Ascending aorta (tissue), 2 donors: ENCODE data around the gene SMIM31. TPM values are rescaled to one million over a fixed set of nuclear protein-coding genes. Genes with fewer than 3 reads are reported as not detected.

Source experiments
- DNase-seq, 2 donors: peaks; one replicate each; pipeline ENCODE4 v3.0.0-alpha.2; 2019; ENCODE audit warnings: low spot score in 2 of 2
- H3K27ac ChIP-seq, 2 donors: fragments of 200-600 bp; sonication (generic); one replicate each; pipeline ENCODE4 v1.5.1; 2016 to 2017; ENCODE audit warnings: mild to moderate bottlenecking in 1 of 2
- H3K27me3 ChIP-seq: fragments of 200-600 bp; sonication (generic); one replicate; pipeline ENCODE4 v1.5.1; 2017
- H3K36me3 ChIP-seq, 2 donors: fragments of 200-600 bp; sonication (generic); one replicate each; pipeline ENCODE4 v1.5.1; 2016
- H3K4me1 ChIP-seq, 2 donors: fragments of 200-600 bp; sonication (generic); one replicate each; pipeline ENCODE4 v1.5.1; 2016 to 2017; ENCODE audit warnings: mild to moderate bottlenecking in 1 of 2
- H3K4me3 ChIP-seq, 2 donors: fragments of 200-600 bp; sonication (generic); one replicate each; pipeline ENCODE4 v1.5.1; 2016 to 2017; ENCODE audit warnings: mild to moderate bottlenecking in 1 of 2
- H3K9me3 ChIP-seq, 2 donors: fragments of 200-600 bp; sonication (generic); one replicate each; pipeline ENCODE4 v1.5.1; 2016
- intact Hi-C: fragments of 100-400 bp; cut with DNase I; formaldehyde crosslinking; loops from one replicate; pipeline ENCODE4 v1.15.1; 2023
- total RNA-seq: library from RNA; depleted of rRNA; stranded (reverse); fragments of >200 nt; gene quantifications from one replicate; pipeline ENCODE4 v1.1.0, GENCODE V29; 2016
- TF ChIP-seq, protein P1 (sequence below), 3 experiments: fragments of 200-600 bp in 2 of 3; fragments of 450-650 bp in 1 of 3; sonication (generic) in 2 of 3; IDR thresholded peaks; one replicate each; pipeline ENCODE4 v1.5.1; 2016 to 2019; ENCODE audit warnings: antibody characterized with exemption in 3 of 3, mild to moderate bottlenecking in 1 of 3, moderate library complexity in 1 of 3

The SMIM31 gene
- total RNA-seq, 1 donor from 2014 or later: not detected

DNA sequence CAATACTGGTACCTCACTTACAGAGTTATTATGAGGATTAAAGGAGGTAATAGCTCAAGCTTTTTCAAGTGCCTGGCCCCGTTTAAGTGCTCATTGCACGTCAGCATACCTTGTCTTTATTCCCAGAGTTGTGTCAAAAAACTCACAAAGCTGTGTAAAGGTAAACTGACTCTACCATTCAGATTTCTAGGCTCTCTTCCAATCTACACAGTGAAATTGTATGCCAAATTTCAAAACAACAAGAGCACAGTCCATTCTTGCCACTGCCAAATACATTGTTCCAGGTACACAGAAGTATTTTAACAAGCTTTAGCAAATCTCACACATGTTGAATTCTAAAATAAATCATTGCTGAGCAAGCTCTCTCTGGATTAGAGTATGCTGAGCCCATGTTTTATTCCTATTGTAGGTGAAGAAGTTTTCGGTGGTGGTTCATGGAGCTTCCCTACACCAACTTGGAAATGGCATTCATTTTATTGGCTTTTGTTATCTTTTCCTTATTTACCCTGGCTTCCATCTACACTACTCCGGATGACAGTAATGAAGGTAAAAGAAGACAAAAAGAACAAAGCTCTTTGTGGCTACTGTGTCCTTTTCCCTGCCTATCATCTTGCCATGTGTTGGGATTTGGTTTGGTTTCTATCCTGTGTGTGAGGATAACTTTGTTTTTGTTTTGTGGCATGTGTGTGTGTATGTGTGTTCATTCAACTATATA, 16.2 kb downstream of the SMIM31 start:
- no peak for DNase-seq
- intact Hi-C loops: no loop called here

DNA sequence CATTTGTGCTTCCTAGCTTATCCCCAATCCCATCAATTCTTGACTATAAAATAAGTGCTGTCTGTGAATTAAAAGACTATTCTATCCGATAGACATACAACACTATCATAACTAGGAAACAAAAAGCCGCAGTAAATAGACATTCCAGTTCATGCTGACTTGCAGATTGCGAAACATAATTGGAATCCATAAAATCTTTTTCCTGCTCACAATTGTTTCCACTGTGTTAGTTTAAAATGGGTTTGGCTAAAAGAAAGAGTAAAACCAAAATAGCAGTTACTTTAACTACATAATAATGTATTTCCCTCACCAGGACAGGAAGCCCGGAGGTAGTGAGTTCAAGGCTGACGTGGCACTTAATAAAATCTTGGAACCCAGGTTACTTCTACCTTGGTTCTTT, 17.2 kb downstream of the SMIM31 start:
- TF ChIP-seq, protein P1, sequence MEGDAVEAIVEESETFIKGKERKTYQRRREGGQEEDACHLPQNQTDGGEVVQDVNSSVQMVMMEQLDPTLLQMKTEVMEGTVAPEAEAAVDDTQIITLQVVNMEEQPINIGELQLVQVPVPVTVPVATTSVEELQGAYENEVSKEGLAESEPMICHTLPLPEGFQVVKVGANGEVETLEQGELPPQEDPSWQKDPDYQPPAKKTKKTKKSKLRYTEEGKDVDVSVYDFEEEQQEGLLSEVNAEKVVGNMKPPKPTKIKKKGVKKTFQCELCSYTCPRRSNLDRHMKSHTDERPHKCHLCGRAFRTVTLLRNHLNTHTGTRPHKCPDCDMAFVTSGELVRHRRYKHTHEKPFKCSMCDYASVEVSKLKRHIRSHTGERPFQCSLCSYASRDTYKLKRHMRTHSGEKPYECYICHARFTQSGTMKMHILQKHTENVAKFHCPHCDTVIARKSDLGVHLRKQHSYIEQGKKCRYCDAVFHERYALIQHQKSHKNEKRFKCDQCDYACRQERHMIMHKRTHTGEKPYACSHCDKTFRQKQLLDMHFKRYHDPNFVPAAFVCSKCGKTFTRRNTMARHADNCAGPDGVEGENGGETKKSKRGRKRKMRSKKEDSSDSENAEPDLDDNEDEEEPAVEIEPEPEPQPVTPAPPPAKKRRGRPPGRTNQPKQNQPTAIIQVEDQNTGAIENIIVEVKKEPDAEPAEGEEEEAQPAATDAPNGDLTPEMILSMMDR (IDR thresholded peaks at IDR 0.05): no peak
- Histone ChIP-seq H3K27ac (no peak overlapping the region), H3K4me1 (no peaks in the 10 kb centered on the region), H3K36me3 (no peaks in the 10 kb centered on the region), H3K4me3 (no peak overlapping the region), H3K9me3 (no peaks in the 10 kb centered on the region), H3K27me3 (no peaks in the 10 kb centered on the region)
- no peak for DNase-seq
- intact Hi-C loops: no loop called here

More for the DNA sequence above, 16.2 kb downstream of the SMIM31 start:
- no peaks in the 10 kb centered on the region for H3K9me3 ChIP-seq
- TF ChIP-seq, protein P1 (IDR thresholded peaks at IDR 0.05): no peak
- H3K27me3 ChIP-seq: no peaks in the 10 kb centered on the region
- no peak overlapping the region for H3K27ac ChIP-seq
- H3K4me1 ChIP-seq: no peaks in the 10 kb centered on the region
- H3K4me3 ChIP-seq: no peak overlapping the region
- H3K36me3 ChIP-seq: no peaks in the 10 kb centered on the region

DNA sequence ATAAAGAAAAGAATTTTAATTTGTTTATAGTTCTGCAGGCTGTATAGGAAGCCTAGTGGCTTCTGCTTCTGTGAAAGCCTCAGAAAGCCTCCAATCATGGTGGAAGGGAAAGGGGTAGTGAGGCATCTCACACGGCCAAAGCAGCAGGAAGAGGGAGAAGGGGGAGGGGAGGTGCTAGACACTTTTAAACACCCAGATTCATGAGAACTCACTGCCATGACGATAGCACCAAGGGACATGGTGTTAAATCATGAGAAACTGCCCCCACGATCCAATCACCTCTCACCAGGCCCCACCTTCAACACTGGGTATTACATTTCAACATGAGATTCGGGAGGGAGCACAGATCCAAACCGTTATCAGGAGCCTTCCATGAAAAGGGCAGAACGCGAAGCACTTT, 18.1 kb downstream of the SMIM31 start:
- no peaks in the 10 kb centered on the region for H3K27me3 ChIP-seq
- DNase-seq: no peak
- TF ChIP-seq, protein P1 (IDR thresholded peaks at IDR 0.05): no peak
- H3K4me1 ChIP-seq: no peaks in the 10 kb centered on the region
- no peak overlapping the region for H3K4me3 ChIP-seq
- no peaks in the 10 kb centered on the region for H3K36me3 ChIP-seq
- H3K9me3 ChIP-seq: no peaks in the 10 kb centered on the region
- intact Hi-C loops: no loop called here
- no peak overlapping the region for H3K27ac ChIP-seq

DNA sequence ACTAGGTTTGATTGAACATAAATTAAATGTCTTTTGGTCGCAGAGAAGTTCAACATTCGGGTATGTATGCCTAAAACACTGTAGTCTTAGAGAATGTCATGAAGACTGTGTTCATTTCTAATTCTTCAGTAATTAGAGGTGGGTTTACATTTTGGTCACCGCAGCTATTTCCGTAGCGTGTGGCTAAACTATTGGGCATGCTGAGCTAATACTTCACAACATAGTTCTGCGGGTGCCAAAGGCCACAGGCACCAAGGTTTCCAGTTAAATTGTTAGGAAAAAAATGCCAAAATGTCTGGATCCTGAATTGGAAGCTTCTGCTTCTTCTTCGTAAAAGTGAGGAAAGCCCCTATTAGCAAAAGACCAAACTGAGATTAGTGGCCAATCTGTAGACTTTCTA, 25.1 kb downstream of the SMIM31 start:
- H3K27ac ChIP-seq: no peak overlapping the region
- H3K36me3 ChIP-seq: no peaks in the 10 kb centered on the region
- H3K9me3 ChIP-seq: no peaks in the 10 kb centered on the region
- intact Hi-C loops: no loop called here
- H3K4me1 ChIP-seq: no peaks in the 10 kb centered on the region
- DNase-seq: no peak
- TF ChIP-seq, protein P1 (IDR thresholded peaks at IDR 0.05): no peak
- H3K27me3 ChIP-seq: no peaks in the 10 kb centered on the region
- H3K4me3 ChIP-seq: no peak overlapping the region

DNA sequence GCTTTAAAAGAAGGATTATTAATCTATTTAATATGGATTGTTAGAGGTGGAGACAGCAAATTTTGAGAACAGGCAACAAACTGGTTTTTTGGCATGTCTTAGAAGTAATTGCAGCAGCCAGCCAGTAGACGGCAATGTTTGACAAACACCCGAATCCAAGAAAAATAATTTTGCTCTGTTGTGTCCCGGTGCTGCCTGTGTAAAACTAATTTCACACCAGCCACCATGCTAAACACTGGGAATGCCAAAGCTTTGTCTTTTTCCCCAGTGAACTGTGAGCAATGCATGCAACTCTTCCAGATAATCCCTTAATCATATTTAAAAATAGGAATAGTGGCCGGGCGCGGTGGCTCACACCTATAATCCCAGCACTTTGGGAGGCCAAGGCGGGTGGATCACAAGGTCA, 25.9 kb downstream of the SMIM31 start:
- Histone ChIP-seq H3K4me3 (no peak overlapping the region), H3K36me3 (no peaks in the 10 kb centered on the region), H3K4me1 (no peaks in the 10 kb centered on the region), H3K27me3 (no peaks in the 10 kb centered on the region), H3K27ac (no peak overlapping the region), H3K9me3 (no peaks in the 10 kb centered on the region)
- TF ChIP-seq, protein P1 (IDR thresholded peaks at IDR 0.05): peak in 2 of 3 experiments; percentile 18 to 45
- intact Hi-C loops: no loop called here
- no peak for DNase-seq
